Thyroid gland (tissue), 4 donors: ENCODE results near the gene SUGCT.

Experiments
- CTCF ChIP-seq, 6 experiments: fragments of 200-600 bp in 3 of 6; fragments of 450-650 bp in 3 of 6; sonication (generic) in 3 of 6; IDR thresholded peaks; one replicate each; pipeline ENCODE4 v1.5.1; 2016 to 2019; ENCODE audit warnings: antibody characterized with exemption in 6 of 6, mild to moderate bottlenecking in 2 of 6, inconsistent platforms in 1 of 6, moderate library complexity in 1 of 6
- POLR2A ChIP-seq, 2 donors: fragments of 450-650 bp; IDR thresholded peaks; one replicate each; pipeline ENCODE4 v1.6.1; 2017; ENCODE audit warnings: antibody characterized with exemption in 2 of 2, mild to moderate bottlenecking in 2 of 2, moderate library complexity in 1 of 2

- no peak for TF ChIP-seq CTCF (IDR thresholded peaks at IDR 0.05)
- no peak for TF ChIP-seq POLR2A (IDR thresholded peaks at IDR 0.05)
These were observed 295.0 kb downstream of the SUGCT start for GRCh38 chr7:40429826-40430225.
